HEK293 (cell line): Measurements from ENCODE around the gene CACYBP.
A peak's percentile ranks its signal among the peaks of the same experiment; 100 is the strongest.
"Not testable (repeated sequence)": the region's sequence is repeated elsewhere in the genome, so short reads cannot be mapped to it uniquely, and the experiment has no call there.

Experiments
- CTCF ChIA-PET: fragments of 350-600 bp; formaldehyde crosslinking; extraction: SDS; loops from one replicate; lab custom pipeline; 2021; ENCODE audit warnings: antibody characterized with exemption; lab: Yijun Ruan, JAX
- POLR2A ChIA-PET: fragments of 300-600 bp; formaldehyde crosslinking; extraction: SDS; loops from one replicate; lab custom pipeline; 2020; ENCODE audit warnings: antibody characterized with exemption, inconsistent platforms; lab: Yijun Ruan, JAX
- H3K27ac ChIP-seq: fragments of 200-500 bp; sonication (Bioruptor generic); 2 replicates; pipeline ENCODE4 v1.5.1; 2014; ENCODE audit warnings: low read depth, low read length, control low read depth, inconsistent platforms; ENCODE audit errors: extremely low read depth
- H3K36me3 ChIP-seq, 2 experiments: fragments of 200-500 bp in 1 of 2; sonication (Bioruptor generic) in 1 of 2; 1 replicate in 1 of 2; 2 replicates in 1 of 2; pipeline ENCODE4 v1.5.1; 2014 to 2017; ENCODE audit warnings: inconsistent platforms in 2 of 2, low read length in 2 of 2; ENCODE audit not compliant: control insufficient read depth in 2 of 2, insufficient read depth in 1 of 2
- H3K4me1 ChIP-seq: fragments of 200-500 bp; sonication (Bioruptor generic); 2 replicates; pipeline ENCODE4 v1.5.1; 2014; ENCODE audit warnings: mild to moderate bottlenecking, low read length, inconsistent platforms; ENCODE audit not compliant: control insufficient read depth, insufficient read depth
- H3K4me3 ChIP-seq: 2 replicates; pipeline ENCODE4 v1.5.1; 2011; ENCODE audit warnings: low read depth, mild to moderate bottlenecking, control low read depth, low read length, moderate library complexity
- H3K9me3 ChIP-seq: fragments of 200-500 bp; sonication (Bioruptor generic); 2 replicates; pipeline ENCODE4 v1.5.1; 2014; ENCODE audit warnings: low read depth, low read length, inconsistent platforms; ENCODE audit not compliant: control insufficient read depth, insufficient read depth
- FEZF1 ChIP-seq: fragments of 450-650 bp; formaldehyde crosslinking; IDR thresholded peaks from 2 replicates; pipeline ENCODE4 v1.5.1; 2016; ENCODE audit warnings: missing biosample characterization, missing genetic modification characterization
- GLI4 ChIP-seq: fragments of 450-650 bp; formaldehyde crosslinking; IDR thresholded peaks from 2 replicates; pipeline ENCODE4 v1.5.1; 2016; ENCODE audit warnings: missing biosample characterization, missing genetic modification characterization
- IKZF3 ChIP-seq: fragments of 450-650 bp; IDR thresholded peaks from 2 replicates; pipeline ENCODE4 v1.5.0; 2018; ENCODE audit warnings: missing biosample characterization, mild to moderate bottlenecking, missing genetic modification characterization, moderate library complexity
- YY2 ChIP-seq: fragments of 450-650 bp; formaldehyde crosslinking; IDR thresholded peaks from 2 replicates; pipeline ENCODE4 v1.5.1; 2016; ENCODE audit warnings: missing biosample characterization, missing genetic modification characterization
- ZEB2 ChIP-seq: fragments of 450-650 bp; formaldehyde crosslinking; IDR thresholded peaks from 2 replicates; pipeline ENCODE4 v1.5.1; 2016; ENCODE audit warnings: missing biosample characterization, missing genetic modification characterization
- ZNF140 ChIP-seq: fragments of 450-650 bp; formaldehyde crosslinking; IDR thresholded peaks from 2 replicates; pipeline ENCODE4 v1.5.1; 2016; ENCODE audit warnings: missing biosample characterization, missing genetic modification characterization
- ZNF184 ChIP-seq: fragments of 450-650 bp; IDR thresholded peaks from 2 replicates; pipeline ENCODE4 v1.5.1; 2018; ENCODE audit warnings: missing biosample characterization, mild to moderate bottlenecking, missing genetic modification characterization
- ZNF24 ChIP-seq: fragments of 450-650 bp; formaldehyde crosslinking; IDR thresholded peaks from 2 replicates; pipeline ENCODE4 v1.5.1; 2016; ENCODE audit warnings: missing biosample characterization, missing genetic modification characterization
- ZNF473 ChIP-seq: fragments of 450-650 bp; formaldehyde crosslinking; IDR thresholded peaks from 2 replicates; pipeline ENCODE4 v1.5.1; 2017; ENCODE audit warnings: missing biosample characterization, missing genetic modification characterization
- ZNF501 ChIP-seq: fragments of 450-650 bp; formaldehyde crosslinking; IDR thresholded peaks from 2 replicates; pipeline ENCODE4 v1.5.1; 2016; ENCODE audit warnings: missing biosample characterization, missing genetic modification characterization
- ZNF600 ChIP-seq: fragments of 450-650 bp; formaldehyde crosslinking; IDR thresholded peaks from 2 replicates; pipeline ENCODE4 v1.5.1; 2016; ENCODE audit warnings: missing biosample characterization, missing genetic modification characterization
- ZNF623 ChIP-seq: fragments of 450-650 bp; formaldehyde crosslinking; IDR thresholded peaks from 2 replicates; pipeline ENCODE4 v1.5.1; 2016; ENCODE audit warnings: missing biosample characterization, missing genetic modification characterization
- ZNF677 ChIP-seq: fragments of 450-650 bp; IDR thresholded peaks from 2 replicates; pipeline ENCODE4 v1.5.0; 2018; ENCODE audit warnings: missing biosample characterization, mild to moderate bottlenecking, missing genetic modification characterization, moderate library complexity
- ZNF768 ChIP-seq: fragments of 450-650 bp; formaldehyde crosslinking; IDR thresholded peaks from 2 replicates; pipeline ENCODE4 v1.5.1; 2018; ENCODE audit warnings: missing biosample characterization, mild to moderate bottlenecking, missing genetic modification characterization
- ZSCAN30 ChIP-seq: fragments of 450-650 bp; IDR thresholded peaks from 2 replicates; pipeline ENCODE4 v1.5.1; 2018; ENCODE audit warnings: missing biosample characterization, mild to moderate bottlenecking, missing genetic modification characterization, moderate library complexity
- TF ChIP-seq, protein P1 (sequence below): fragments of 450-650 bp; formaldehyde crosslinking; optimal IDR thresholded peaks from 2 replicates; pipeline ENCODE3; 2016; ENCODE audit warnings: missing biosample characterization, mild to moderate bottlenecking, missing genetic modification characterization
- TF ChIP-seq, protein P2 (sequence below): fragments of 450-650 bp; formaldehyde crosslinking; IDR thresholded peaks from 2 replicates; pipeline ENCODE4 v1.5.1; 2016; ENCODE audit warnings: missing biosample characterization, missing genetic modification characterization
- TF ChIP-seq, protein P3 (sequence below): fragments of 450-650 bp; formaldehyde crosslinking; IDR thresholded peaks from 2 replicates; pipeline ENCODE4; 2016; ENCODE audit warnings: missing biosample characterization, missing genetic modification characterization
- TF ChIP-seq, protein P4 (sequence below): fragments of 450-650 bp; formaldehyde crosslinking; IDR thresholded peaks from 2 replicates; pipeline ENCODE4 v1.5.1; 2016; ENCODE audit warnings: missing biosample characterization, missing genetic modification characterization
- TF ChIP-seq, protein P5 (sequence below): fragments of 450-650 bp; formaldehyde crosslinking; IDR thresholded peaks from 2 replicates; pipeline ENCODE4 v1.5.1; 2016; ENCODE audit warnings: missing biosample characterization, missing genetic modification characterization

CACYBP gene

DNA sequence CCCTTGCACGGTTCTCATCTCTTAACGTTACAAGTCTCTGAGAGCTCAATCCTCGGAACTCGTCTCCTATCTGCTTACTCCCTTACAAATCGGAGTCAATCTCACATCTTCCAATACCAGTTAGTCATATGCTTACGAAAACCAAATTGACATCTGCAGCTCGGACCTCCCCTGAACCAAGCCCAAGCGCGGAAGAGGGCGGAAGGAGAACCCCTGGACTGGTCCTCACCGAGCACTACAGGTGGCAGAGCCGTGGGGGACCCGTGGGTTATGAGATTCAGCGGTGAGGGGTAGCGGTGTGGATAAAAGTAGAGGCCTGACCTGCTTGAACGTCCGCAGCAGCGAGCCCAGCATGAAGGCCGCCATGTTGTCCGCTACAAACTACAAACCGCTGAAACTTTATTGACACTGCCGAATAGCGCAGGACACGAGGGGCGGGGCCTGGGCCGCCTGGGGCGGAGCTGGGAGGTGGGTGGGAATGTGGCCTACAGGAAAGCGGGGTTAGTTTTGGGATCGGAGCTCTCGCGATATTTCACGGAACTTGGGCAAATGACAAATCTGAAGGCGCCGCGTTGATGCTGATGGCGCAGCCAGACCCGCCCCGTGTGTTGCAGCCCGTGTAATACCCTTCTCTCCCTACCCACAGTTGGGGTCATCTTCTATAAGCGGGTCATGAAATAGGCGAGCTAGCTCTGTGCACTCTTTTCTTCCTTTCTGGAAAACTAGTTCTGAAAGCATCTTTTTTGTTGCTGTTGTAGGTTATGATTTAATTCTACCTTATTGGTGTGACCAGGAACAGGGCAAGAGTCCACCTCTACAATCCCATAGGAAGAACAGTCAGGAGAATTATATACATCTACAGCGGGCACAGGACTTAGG, 23.5 kb downstream of the CACYBP start, which contains the start of gene MRPS14 (continued):
- TF ChIP-seq, protein P1, sequence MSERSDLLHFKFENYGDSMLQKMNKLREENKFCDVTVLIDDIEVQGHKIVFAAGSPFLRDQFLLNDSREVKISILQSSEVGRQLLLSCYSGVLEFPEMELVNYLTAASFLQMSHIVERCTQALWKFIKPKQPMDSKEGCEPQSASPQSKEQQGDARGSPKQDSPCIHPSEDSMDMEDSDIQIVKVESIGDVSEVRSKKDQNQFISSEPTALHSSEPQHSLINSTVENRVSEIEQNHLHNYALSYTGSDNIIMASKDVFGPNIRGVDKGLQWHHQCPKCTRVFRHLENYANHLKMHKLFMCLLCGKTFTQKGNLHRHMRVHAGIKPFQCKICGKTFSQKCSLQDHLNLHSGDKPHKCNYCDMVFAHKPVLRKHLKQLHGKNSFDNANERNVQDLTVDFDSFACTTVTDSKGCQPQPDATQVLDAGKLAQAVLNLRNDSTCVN (tag by site-specific recombination), result peak; percentile 27
- TF ChIP-seq ZNF677 (tag by site-specific recombination) (no peak), ZNF501 (tag by site-specific recombination) (peak; percentile 95; the same call in 1 of the 2 replicates), ZNF768 (no peak), ZNF600 (tag by site-specific recombination) (peak; percentile 65), GLI4 (tag by site-specific recombination) (no peak), ZNF473 (tag by site-specific recombination) (no peak), ZNF24 (tag by site-specific recombination) (peak; percentile 89), IKZF3 (peak; percentile 94), ZNF623 (tag by site-specific recombination) (peak; percentile 30; the same call in 1 of the 2 replicates), ZNF184 (tag by site-specific recombination) (no peak), YY2 (tag by site-specific recombination) (peak; percentile 87), ZEB2 (tag by site-specific recombination) (0 out of 2 replicates have a peak, but pooled peaks have one; percentile 54), ZSCAN30 (peak; percentile 89), ZNF140 (no peak), FEZF1 (tag by site-specific recombination) (no peak)
- TF ChIP-seq, protein P2, sequence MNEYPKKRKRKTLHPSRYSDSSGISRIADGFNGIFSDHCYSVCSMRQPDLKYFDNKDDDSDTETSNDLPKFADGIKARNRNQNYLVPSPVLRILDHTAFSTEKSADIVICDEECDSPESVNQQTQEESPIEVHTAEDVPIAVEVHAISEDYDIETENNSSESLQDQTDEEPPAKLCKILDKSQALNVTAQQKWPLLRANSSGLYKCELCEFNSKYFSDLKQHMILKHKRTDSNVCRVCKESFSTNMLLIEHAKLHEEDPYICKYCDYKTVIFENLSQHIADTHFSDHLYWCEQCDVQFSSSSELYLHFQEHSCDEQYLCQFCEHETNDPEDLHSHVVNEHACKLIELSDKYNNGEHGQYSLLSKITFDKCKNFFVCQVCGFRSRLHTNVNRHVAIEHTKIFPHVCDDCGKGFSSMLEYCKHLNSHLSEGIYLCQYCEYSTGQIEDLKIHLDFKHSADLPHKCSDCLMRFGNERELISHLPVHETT, result peak; percentile 78; the same call in 1 of the 2 replicates
- TF ChIP-seq, protein P3, sequence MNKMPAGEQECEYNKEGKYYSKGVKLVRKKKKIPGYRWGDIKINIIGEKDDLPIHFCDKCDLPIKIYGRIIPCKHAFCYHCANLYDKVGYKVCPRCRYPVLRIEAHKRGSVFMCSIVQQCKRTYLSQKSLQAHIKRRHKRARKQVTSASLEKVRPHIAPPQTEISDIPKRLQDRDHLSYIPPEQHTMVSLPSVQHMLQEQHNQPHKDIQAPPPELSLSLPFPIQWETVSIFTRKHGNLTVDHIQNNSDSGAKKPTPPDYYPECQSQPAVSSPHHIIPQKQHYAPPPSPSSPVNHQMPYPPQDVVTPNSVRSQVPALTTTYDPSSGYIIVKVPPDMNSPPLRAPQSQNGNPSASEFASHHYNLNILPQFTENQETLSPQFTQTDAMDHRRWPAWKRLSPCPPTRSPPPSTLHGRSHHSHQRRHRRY (tag by site-specific recombination), result no peak
- TF ChIP-seq, protein P4, sequence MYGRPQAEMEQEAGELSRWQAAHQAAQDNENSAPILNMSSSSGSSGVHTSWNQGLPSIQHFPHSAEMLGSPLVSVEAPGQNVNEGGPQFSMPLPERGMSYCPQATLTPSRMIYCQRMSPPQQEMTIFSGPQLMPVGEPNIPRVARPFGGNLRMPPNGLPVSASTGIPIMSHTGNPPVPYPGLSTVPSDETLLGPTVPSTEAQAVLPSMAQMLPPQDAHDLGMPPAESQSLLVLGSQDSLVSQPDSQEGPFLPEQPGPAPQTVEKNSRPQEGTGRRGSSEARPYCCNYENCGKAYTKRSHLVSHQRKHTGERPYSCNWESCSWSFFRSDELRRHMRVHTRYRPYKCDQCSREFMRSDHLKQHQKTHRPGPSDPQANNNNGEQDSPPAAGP (tag by site-specific recombination), result peak; percentile 71; the same call in 1 of the 2 replicates
- TF ChIP-seq, protein P5, sequence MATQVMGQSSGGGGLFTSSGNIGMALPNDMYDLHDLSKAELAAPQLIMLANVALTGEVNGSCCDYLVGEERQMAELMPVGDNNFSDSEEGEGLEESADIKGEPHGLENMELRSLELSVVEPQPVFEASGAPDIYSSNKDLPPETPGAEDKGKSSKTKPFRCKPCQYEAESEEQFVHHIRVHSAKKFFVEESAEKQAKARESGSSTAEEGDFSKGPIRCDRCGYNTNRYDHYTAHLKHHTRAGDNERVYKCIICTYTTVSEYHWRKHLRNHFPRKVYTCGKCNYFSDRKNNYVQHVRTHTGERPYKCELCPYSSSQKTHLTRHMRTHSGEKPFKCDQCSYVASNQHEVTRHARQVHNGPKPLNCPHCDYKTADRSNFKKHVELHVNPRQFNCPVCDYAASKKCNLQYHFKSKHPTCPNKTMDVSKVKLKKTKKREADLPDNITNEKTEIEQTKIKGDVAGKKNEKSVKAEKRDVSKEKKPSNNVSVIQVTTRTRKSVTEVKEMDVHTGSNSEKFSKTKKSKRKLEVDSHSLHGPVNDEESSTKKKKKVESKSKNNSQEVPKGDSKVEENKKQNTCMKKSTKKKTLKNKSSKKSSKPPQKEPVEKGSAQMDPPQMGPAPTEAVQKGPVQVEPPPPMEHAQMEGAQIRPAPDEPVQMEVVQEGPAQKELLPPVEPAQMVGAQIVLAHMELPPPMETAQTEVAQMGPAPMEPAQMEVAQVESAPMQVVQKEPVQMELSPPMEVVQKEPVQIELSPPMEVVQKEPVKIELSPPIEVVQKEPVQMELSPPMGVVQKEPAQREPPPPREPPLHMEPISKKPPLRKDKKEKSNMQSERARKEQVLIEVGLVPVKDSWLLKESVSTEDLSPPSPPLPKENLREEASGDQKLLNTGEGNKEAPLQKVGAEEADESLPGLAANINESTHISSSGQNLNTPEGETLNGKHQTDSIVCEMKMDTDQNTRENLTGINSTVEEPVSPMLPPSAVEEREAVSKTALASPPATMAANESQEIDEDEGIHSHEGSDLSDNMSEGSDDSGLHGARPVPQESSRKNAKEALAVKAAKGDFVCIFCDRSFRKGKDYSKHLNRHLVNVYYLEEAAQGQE (tag by site-specific recombination), result no peak

DNA sequence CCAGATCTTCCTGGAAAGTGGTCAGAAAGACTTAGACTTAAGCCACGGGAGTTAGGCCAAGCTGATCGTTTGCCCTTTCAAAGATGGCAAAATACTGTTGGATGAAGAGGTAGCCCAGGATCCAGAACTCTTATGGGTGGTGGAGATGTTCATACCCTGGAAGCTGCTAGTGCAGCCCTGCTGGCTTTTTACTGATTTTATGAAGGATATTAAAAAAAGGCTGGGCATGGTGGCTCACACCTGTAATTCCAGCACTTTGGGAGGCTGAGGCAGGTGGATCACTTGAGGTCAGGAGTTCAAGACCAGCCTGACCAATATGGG, 24.1 kb downstream of the CACYBP start:
- Histone ChIP-seq H3K36me3 (peaks cover 0 to 11% of the 10 kb centered on the region in 2 experiments; a peak in 2 of 3 replicates), H3K4me3 (peak overlapping the region; percentile 95)
- H3K9me3 ChIP-seq, H3K27ac ChIP-seq, H3K4me1 ChIP-seq: not testable (repeated sequence)
- CTCF ChIA-PET, result interaction anchor here (0.6 to 1.0 kb wide), 3 partner anchors 17 to 1465 kb away, joined by 3 read pairs; no protein-coding TSS in a partner anchor
- POLR2A ChIA-PET, result interaction anchor here (0.7 to 3.8 kb wide), 10 partner anchors 9 to 1187 kb away, joined by 3 to 58 read pairs (median 5); partner anchors contain the start of gene CACYBP
